CD4-positive, alpha-beta memory T cell (primary cell): ENCODE measurements around the gene PWWP2B. TPM values are rescaled to one million over a fixed set of nuclear protein-coding genes. Genes with fewer than 3 reads are reported as not detected.
"Not testable (repeated sequence)": the region's sequence is repeated elsewhere in the genome, so short reads cannot be mapped to it uniquely, and the experiment has no call there.

ENCODE experiments used
- CTCF ChIA-PET: fragments of 350-600 bp; sonication (Branson Sonifier 250); formaldehyde crosslinking; loops from one replicate; lab custom pipeline; 2021; ENCODE audit warnings: inconsistent platforms; ENCODE audit not compliant: partially characterized antibody; lab: Charles Lee
- POLR2A ChIA-PET: fragments of 350-600 bp; sonication (Branson Sonifier 250); formaldehyde crosslinking; loops from one replicate; lab custom pipeline; 2021; ENCODE audit not compliant: partially characterized antibody; lab: Charles Lee
- DNase-seq, 5 donors: peaks; one replicate each; pipeline versions ENCODE4 v3.0.0 to v3.0.0-alpha.2; 2020 to 2022; ENCODE audit warnings: mixed read lengths in 1 of 5
- H3K27ac ChIP-seq: one replicate; pipeline ENCODE4 v1.7.0; 2013; ENCODE audit warnings: low read depth, low read length
- H3K27me3 ChIP-seq: 2 replicates; pipeline ENCODE4 v1.7.0; 2013; ENCODE audit warnings: mild to moderate bottlenecking, low read length, moderate library complexity; ENCODE audit not compliant: insufficient read depth
- H3K36me3 ChIP-seq: 2 replicates; pipeline ENCODE4 v1.7.0; 2013; ENCODE audit warnings: mild to moderate bottlenecking, low read length, moderate library complexity; ENCODE audit not compliant: insufficient read depth
- H3K4me1 ChIP-seq: 2 replicates; pipeline ENCODE4 v1.7.0; 2013; ENCODE audit warnings: mild to moderate bottlenecking, low read length, moderate library complexity; ENCODE audit not compliant: insufficient read depth
- H3K4me3 ChIP-seq, 2 donors: one replicate each; pipeline ENCODE4 v1.7.0; 2013; ENCODE audit warnings: low read length in 2 of 2, mild to moderate bottlenecking in 1 of 2
- H3K9me3 ChIP-seq, 2 donors: one replicate each; pipeline ENCODE4 v1.7.0; 2013; ENCODE audit warnings: low read length in 2 of 2, control low read depth in 1 of 2; ENCODE audit not compliant: control insufficient read depth in 1 of 2
- H3K27ac Mint-ChIP-seq, 7 donors: one replicate each; pipeline ENCODE4 v1.8.0; 2020 to 2021; ENCODE audit warnings: mixed read lengths in 7 of 7, mild to moderate bottlenecking in 6 of 7, inconsistent platforms in 3 of 7, moderate library complexity in 3 of 7
- H3K27me3 Mint-ChIP-seq, 2 donors: one replicate each; pipeline ENCODE4 v1.8.0; 2020 to 2021; ENCODE audit warnings: mixed read lengths in 2 of 2
- H3K36me3 Mint-ChIP-seq, 2 donors: one replicate each; pipeline ENCODE4 v1.8.0; 2020 to 2021; ENCODE audit warnings: mixed read lengths in 2 of 2, inconsistent platforms in 1 of 2, mild to moderate bottlenecking in 1 of 2
- H3K4me1 Mint-ChIP-seq, 4 donors: one replicate each; pipeline ENCODE4 v1.8.0; 2020 to 2021; ENCODE audit warnings: mixed read lengths in 4 of 4, mild to moderate bottlenecking in 1 of 4
- H3K4me3 Mint-ChIP-seq, 8 donors: one replicate each; pipeline ENCODE4 v1.8.0; 2020 to 2021; ENCODE audit warnings: mixed read lengths in 8 of 8, mild to moderate bottlenecking in 7 of 8, moderate library complexity in 6 of 8, inconsistent platforms in 3 of 8
- H3K9me3 Mint-ChIP-seq, 8 donors: one replicate each; pipeline ENCODE4 v1.8.0; 2020 to 2021; ENCODE audit warnings: mixed read lengths in 8 of 8, mild to moderate bottlenecking in 5 of 8, inconsistent platforms in 3 of 8, moderate library complexity in 1 of 8
- intact Hi-C: fragments of 100-400 bp; cut with micrococcal nuclease; formaldehyde crosslinking; loops from one replicate; pipeline ENCODE4 v1.15.1; 2023
- polyA plus RNA-seq, 2 donors: library from polyadenylated mRNA; unstranded; fragments of 300-500 nt; fragmentation: Illumina TruSeq; gene quantifications; one replicate each; pipeline ENCODE4 v1.2.3, GENCODE V29; 2021
- total RNA-seq, 2 experiments: library from RNA; stranded (reverse); gene quantifications; one replicate each; pipeline ENCODE4 v1.2.3, GENCODE V29; 2021

Gene PWWP2B
- total and polyA plus RNA-seq, 4 experiments from 2014 or later, result 0.92 to 9.9 (median 6.3) TPM

- no peaks in the 10 kb centered on the region for H3K9me3 Mint-ChIP-seq
- peaks cover 5% of the 10 kb centered on the region for H3K4me1 ChIP-seq
- H3K27me3 Mint-ChIP-seq, result no peaks in the 10 kb centered on the region
- H3K9me3 ChIP-seq, result no peaks in the 10 kb centered on the region
- H3K36me3 ChIP-seq, result no peaks in the 10 kb centered on the region
- no peak overlapping the region for H3K4me3 Mint-ChIP-seq
- peaks cover 8 to 10% (median 9%) of the 10 kb centered on the region in 4 donors for H3K4me1 Mint-ChIP-seq
- no peak for DNase-seq
- no peak overlapping the region for H3K4me3 ChIP-seq
- intact Hi-C loops, result no loop called here
- H3K27ac ChIP-seq, result no peak overlapping the region
- POLR2A ChIA-PET, result no interaction called here
- H3K27me3 ChIP-seq, result no peaks in the 10 kb centered on the region
- CTCF ChIA-PET, result no interaction called here
- H3K36me3 Mint-ChIP-seq, result no peaks in the 10 kb centered on the region
- H3K27ac Mint-ChIP-seq, result peak overlapping the region in 2 of 7 donors; percentile 17 to 61
These were observed 34.7 kb downstream of the PWWP2B start for GRCh38 chr10:132431537-132432175.

- POLR2A ChIA-PET, result no interaction called here
- H3K36me3 Mint-ChIP-seq, result no peaks in the 10 kb centered on the region
- CTCF ChIA-PET, result interaction anchor here (0.9 kb wide), 1 partner anchor 13 kb away, joined by 3 read pairs; no protein-coding TSS in a partner anchor
- no peak overlapping the region for H3K4me3 Mint-ChIP-seq
- H3K4me1 Mint-ChIP-seq, result peaks cover 8 to 10% (median 9%) of the 10 kb centered on the region in 4 donors
- no peaks in the 10 kb centered on the region for H3K9me3 Mint-ChIP-seq
- H3K36me3 ChIP-seq, result no peaks in the 10 kb centered on the region
- H3K27me3 ChIP-seq, result no peaks in the 10 kb centered on the region
- no peaks in the 10 kb centered on the region for H3K9me3 ChIP-seq
- H3K4me3 ChIP-seq, result no peak overlapping the region
- intact Hi-C loops, result no loop called here
- no peak overlapping the region for H3K27ac Mint-ChIP-seq
- H3K4me1 ChIP-seq, result peaks cover 5% of the 10 kb centered on the region
- H3K27ac ChIP-seq, result no peak overlapping the region
- no peaks in the 10 kb centered on the region for H3K27me3 Mint-ChIP-seq
- DNase-seq, result no peak
These were observed 35.2 kb downstream of the PWWP2B start for GRCh38 chr10:132432176-132432540.

- H3K4me1 ChIP-seq, result peaks cover 5% of the 10 kb centered on the region
- Mint-ChIP-seq H3K27me3 (no peaks in the 10 kb centered on the region), H3K27ac (peak overlapping the region in 1 of 7 donors; percentile 66), H3K9me3 (no peaks in the 10 kb centered on the region), H3K4me3 (peak overlapping the region in 1 of 8 donors; percentile 74), H3K36me3 (no peaks in the 10 kb centered on the region), H3K4me1 (peaks cover 8 to 10% (median 9%) of the 10 kb centered on the region in 4 donors)
- DNase-seq, result no peak
- POLR2A ChIA-PET, result interaction anchor here (0.8 to 1.5 kb wide), 3 partner anchors 13 to 19 kb away, joined by 3 to 8 read pairs (median 3); no protein-coding TSS in a partner anchor
- H3K4me3 ChIP-seq, result no peak overlapping the region
- intact Hi-C loops, result no loop called here
- no peaks in the 10 kb centered on the region for H3K9me3 ChIP-seq
- H3K36me3 ChIP-seq, result no peaks in the 10 kb centered on the region
- no peak overlapping the region for H3K27ac ChIP-seq
- H3K27me3 ChIP-seq, result no peaks in the 10 kb centered on the region
- CTCF ChIA-PET, result no interaction called here
These were observed 36.8 kb downstream of the PWWP2B start for GRCh38 chr10:132433671-132434340.

GRCh38 chr10:132434405-132435005 lies 37.5 kb downstream of the PWWP2B start:
- no peaks in the 10 kb centered on the region for H3K9me3 ChIP-seq
- no peaks in the 10 kb centered on the region for H3K27me3 Mint-ChIP-seq
- peak in 4 of 5 donors; percentile 34 to 53 (median 40) for DNase-seq
- H3K27ac Mint-ChIP-seq, result peak overlapping the region in 2 of 7 donors; percentile 66 to 89
- H3K4me1 Mint-ChIP-seq, result peaks cover 8 to 11% (median 9%) of the 10 kb centered on the region in 4 donors
- no peak overlapping the region for H3K4me3 ChIP-seq
- H3K4me1 ChIP-seq, result peaks cover 5% of the 10 kb centered on the region
- no peaks in the 10 kb centered on the region for H3K9me3 Mint-ChIP-seq
- no peaks in the 10 kb centered on the region for H3K36me3 ChIP-seq
- H3K4me3 Mint-ChIP-seq, result peak overlapping the region in 6 of 8 donors; percentile 4 to 74 (median 66)
- intact Hi-C loops, result no loop called here
- POLR2A ChIA-PET, result interaction anchor here (0.8 to 1.5 kb wide), 3 partner anchors 13 to 18 kb away, joined by 3 to 8 read pairs (median 3); no protein-coding TSS in a partner anchor
- CTCF ChIA-PET, result no interaction called here
- H3K36me3 Mint-ChIP-seq, result no peaks in the 10 kb centered on the region
- H3K27ac ChIP-seq, result no peak overlapping the region
- no peaks in the 10 kb centered on the region for H3K27me3 ChIP-seq

- H3K9me3 ChIP-seq, H3K4me3 Mint-ChIP-seq, DNase-seq, H3K4me3 ChIP-seq, CTCF ChIA-PET, H3K36me3 ChIP-seq, H3K4me1 ChIP-seq, H3K27me3 ChIP-seq, H3K27ac ChIP-seq, POLR2A ChIA-PET, intact Hi-C loops, H3K4me1 Mint-ChIP-seq, H3K27me3 Mint-ChIP-seq, H3K9me3 Mint-ChIP-seq, H3K36me3 Mint-ChIP-seq: not testable (repeated sequence)
- peak overlapping the region in 1 of 7 donors; percentile 54 for H3K27ac Mint-ChIP-seq
These were observed 38.3 kb downstream of the PWWP2B start for GRCh38 chr10:132435320-132435719.

- H3K4me3 ChIP-seq, H3K27me3 Mint-ChIP-seq, H3K27me3 ChIP-seq, H3K9me3 Mint-ChIP-seq, H3K36me3 Mint-ChIP-seq, POLR2A ChIA-PET, H3K27ac Mint-ChIP-seq, DNase-seq, H3K27ac ChIP-seq, H3K4me1 ChIP-seq, H3K4me3 Mint-ChIP-seq, intact Hi-C loops, H3K4me1 Mint-ChIP-seq, H3K9me3 ChIP-seq, H3K36me3 ChIP-seq, CTCF ChIA-PET: not testable (repeated sequence)
These were observed 39.1 kb downstream of the PWWP2B start for GRCh38 chr10:132436096-132436495.

- Mint-ChIP-seq H3K27me3 (no peaks in the 10 kb centered on the region), H3K9me3 (no peaks in the 10 kb centered on the region), H3K27ac (no peak overlapping the region), H3K36me3 (no peaks in the 10 kb centered on the region), H3K4me3 (no peak overlapping the region), H3K4me1 (peaks cover 4 to 9% (median 7%) of the 10 kb centered on the region in 4 donors)
- Histone ChIP-seq H3K27me3 (no peaks in the 10 kb centered on the region), H3K27ac (no peak overlapping the region), H3K36me3 (no peaks in the 10 kb centered on the region), H3K9me3 (no peaks in the 10 kb centered on the region), H3K4me1 (peaks cover 5% of the 10 kb centered on the region), H3K4me3 (no peak overlapping the region)
- no peak for DNase-seq
- intact Hi-C loops, result no loop called here
- POLR2A ChIA-PET, result interaction anchor here (1.1 kb wide), 1 partner anchor 10 kb away, joined by 4 read pairs; no protein-coding TSS in a partner anchor
- CTCF ChIA-PET, result no interaction called here
These were observed 39.9 kb downstream of the PWWP2B start for GRCh38 chr10:132436861-132437410.
